Loucy (cell line): ENCODE data around the gene CDH12.

Source experiments
- H2AFZ ChIP-seq: fragments of 200-600 bp; sonication (generic); 2 replicates; pipeline ENCODE4 v1.6.0; 2016; ENCODE audit warnings: antibody characterized with exemption, mild to moderate bottlenecking, low read length, moderate library complexity
- H3F3A ChIP-seq: fragments of 200-600 bp; 2 replicates; pipeline ENCODE4 v1.6.0; 2016; ENCODE audit warnings: antibody characterized with exemption, low read depth, mild to moderate bottlenecking
- H3K27me3 ChIP-seq: fragments of 200-600 bp; sonication (generic); 2 replicates; pipeline ENCODE4 v1.6.1; 2014; ENCODE audit warnings: low read length, mild to moderate bottlenecking; ENCODE audit not compliant: insufficient read depth, poor library complexity, severe bottlenecking
- H3K36me3 ChIP-seq: fragments of 200-600 bp; sonication (generic); 2 replicates; pipeline ENCODE4 v1.6.1; 2016; ENCODE audit warnings: low read length; ENCODE audit not compliant: insufficient read depth
- H3K4me1 ChIP-seq: fragments of 200-600 bp; sonication (generic); 2 replicates; pipeline ENCODE4 v1.5.1; 2014; ENCODE audit warnings: low read length, mild to moderate bottlenecking; ENCODE audit not compliant: insufficient read depth, poor library complexity, severe bottlenecking
- H3K4me2 ChIP-seq: fragments of 200-600 bp; sonication (generic); 2 replicates; pipeline ENCODE4 v1.6.0; 2014; ENCODE audit warnings: antibody characterized with exemption, low read length, low read depth, mild to moderate bottlenecking; ENCODE audit not compliant: poor library complexity, severe bottlenecking
- H3K4me3 ChIP-seq: fragments of 200-600 bp; sonication (generic); 2 replicates; pipeline ENCODE4 v1.5.1; 2014; ENCODE audit warnings: low read length, mild to moderate bottlenecking, mixed read lengths; ENCODE audit not compliant: poor library complexity, severe bottlenecking
- H3K79me2 ChIP-seq: fragments of 200-600 bp; sonication (generic); 2 replicates; pipeline ENCODE4 v1.6.1; 2014; ENCODE audit warnings: low read length; ENCODE audit not compliant: insufficient read depth
- H3K9ac ChIP-seq: fragments of 200-600 bp; sonication (generic); 2 replicates; pipeline ENCODE4 v1.6.0; 2014; ENCODE audit warnings: mild to moderate bottlenecking, low read depth, low read length, moderate library complexity; ENCODE audit not compliant: poor library complexity, severe bottlenecking
- H3K9me2 ChIP-seq: fragments of 200-600 bp; sonication (generic); replicated peaks from 2 replicates; pipeline ENCODE4 v1.6.1; 2016; ENCODE audit warnings: low read depth, low read length, mixed read lengths
- H3K9me3 ChIP-seq: fragments of 200-600 bp; sonication (generic); 2 replicates; pipeline ENCODE4 v1.6.1; 2014; ENCODE audit warnings: mild to moderate bottlenecking, antibody characterized with exemption, low read length, low read depth; ENCODE audit not compliant: insufficient read depth
- H4K20me1 ChIP-seq: fragments of 200-600 bp; sonication (generic); 2 replicates; pipeline ENCODE4 v1.6.0; 2014; ENCODE audit warnings: antibody characterized with exemption, low read length, mild to moderate bottlenecking; ENCODE audit not compliant: insufficient read depth, poor library complexity, severe bottlenecking
- EZH2phosphoT487 ChIP-seq: fragments of 200-600 bp; IDR thresholded peaks from 2 replicates; pipeline ENCODE4 v1.6.1; 2018; ENCODE audit warnings: antibody characterized with exemption, mild to moderate bottlenecking, moderate library complexity, borderline replicate concordance
- TF ChIP-seq, protein P1 (sequence below): fragments of 200-600 bp; sonication (generic); conservative IDR thresholded peaks from 2 replicates; pipeline ENCODE4 v1.5.1; 2014; ENCODE audit warnings: mild to moderate bottlenecking, antibody characterized with exemption, low read length

Gene CDH12

GRCh38 chr5:22665801-22666200 is 187.3 kb downstream of the CDH12 start:
- H2AFZ ChIP-seq = no peak overlapping the region
- no peak overlapping the region for H3K4me2 ChIP-seq
- no peaks in the 10 kb centered on the region for H3K36me3 ChIP-seq
- no peak overlapping the region for H3K9ac ChIP-seq
- TF ChIP-seq, protein P1, sequence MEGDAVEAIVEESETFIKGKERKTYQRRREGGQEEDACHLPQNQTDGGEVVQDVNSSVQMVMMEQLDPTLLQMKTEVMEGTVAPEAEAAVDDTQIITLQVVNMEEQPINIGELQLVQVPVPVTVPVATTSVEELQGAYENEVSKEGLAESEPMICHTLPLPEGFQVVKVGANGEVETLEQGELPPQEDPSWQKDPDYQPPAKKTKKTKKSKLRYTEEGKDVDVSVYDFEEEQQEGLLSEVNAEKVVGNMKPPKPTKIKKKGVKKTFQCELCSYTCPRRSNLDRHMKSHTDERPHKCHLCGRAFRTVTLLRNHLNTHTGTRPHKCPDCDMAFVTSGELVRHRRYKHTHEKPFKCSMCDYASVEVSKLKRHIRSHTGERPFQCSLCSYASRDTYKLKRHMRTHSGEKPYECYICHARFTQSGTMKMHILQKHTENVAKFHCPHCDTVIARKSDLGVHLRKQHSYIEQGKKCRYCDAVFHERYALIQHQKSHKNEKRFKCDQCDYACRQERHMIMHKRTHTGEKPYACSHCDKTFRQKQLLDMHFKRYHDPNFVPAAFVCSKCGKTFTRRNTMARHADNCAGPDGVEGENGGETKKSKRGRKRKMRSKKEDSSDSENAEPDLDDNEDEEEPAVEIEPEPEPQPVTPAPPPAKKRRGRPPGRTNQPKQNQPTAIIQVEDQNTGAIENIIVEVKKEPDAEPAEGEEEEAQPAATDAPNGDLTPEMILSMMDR = no peak
- no peak overlapping the region for H3K4me3 ChIP-seq
- no peaks in the 10 kb centered on the region for H3K9me2 ChIP-seq
- H3F3A ChIP-seq = no peaks in the 10 kb centered on the region
- no peaks in the 10 kb centered on the region for H3K9me3 ChIP-seq
- no peaks in the 10 kb centered on the region for H3K79me2 ChIP-seq
- no peaks in the 10 kb centered on the region for H3K4me1 ChIP-seq
- H4K20me1 ChIP-seq = no peaks in the 10 kb centered on the region
- H3K27me3 ChIP-seq = no peaks in the 10 kb centered on the region

- Histone ChIP-seq H3K9me3 (no peaks in the 10 kb centered on the region), H3K27me3 (no peaks in the 10 kb centered on the region), H4K20me1 (no peaks in the 10 kb centered on the region), H3K4me3 (no peak overlapping the region), H3K79me2 (no peaks in the 10 kb centered on the region), H3K9me2 (no peaks in the 10 kb centered on the region), H3K9ac (no peak overlapping the region), H2AFZ (no peak overlapping the region), H3K4me2 (no peak overlapping the region), H3F3A (no peaks in the 10 kb centered on the region), H3K4me1 (no peaks in the 10 kb centered on the region), H3K36me3 (no peaks in the 10 kb centered on the region)
- TF ChIP-seq, protein P1 = no peak
- TF ChIP-seq EZH2phosphoT487 = no peak
Observed at GRCh38 chr5:22663134-22663533, 190.0 kb downstream of the CDH12 start.

DNA sequence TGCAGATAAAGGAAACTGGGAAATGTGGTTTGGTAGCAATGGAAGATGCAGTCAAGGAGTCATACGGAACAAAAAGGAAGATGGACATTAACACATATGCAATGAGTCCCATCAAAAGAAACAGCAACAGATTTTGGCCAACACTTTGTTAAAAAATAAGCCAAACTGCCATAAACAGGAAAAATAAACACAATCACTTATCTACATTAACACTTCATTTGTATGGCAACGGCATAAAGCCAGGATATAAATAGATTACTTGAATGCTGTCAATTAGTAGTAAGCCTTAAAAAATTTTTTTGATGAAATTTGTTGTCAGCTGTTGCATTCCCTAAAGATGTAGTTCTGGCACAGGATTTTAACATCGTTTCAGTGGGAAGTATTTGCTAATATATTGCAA is 190.8 kb downstream of the CDH12 start:
- H3K79me2 ChIP-seq = no peaks in the 10 kb centered on the region
- H3F3A ChIP-seq = no peaks in the 10 kb centered on the region
- H3K27me3 ChIP-seq = no peaks in the 10 kb centered on the region
- no peaks in the 10 kb centered on the region for H3K36me3 ChIP-seq
- no peak overlapping the region for H2AFZ ChIP-seq
- TF ChIP-seq, protein P1 = no peak
- TF ChIP-seq EZH2phosphoT487 = no peak
- H3K4me1 ChIP-seq = no peaks in the 10 kb centered on the region
- no peaks in the 10 kb centered on the region for H3K9me3 ChIP-seq
- no peak overlapping the region for H3K4me2 ChIP-seq
- H4K20me1 ChIP-seq = no peaks in the 10 kb centered on the region
- no peaks in the 10 kb centered on the region for H3K9me2 ChIP-seq
- H3K4me3 ChIP-seq = no peak overlapping the region
- H3K9ac ChIP-seq = no peak overlapping the region
